SK-N-SH (cell line): ENCODE measurements around the gene BRWD1. TPM values are rescaled to one million over a fixed set of nuclear protein-coding genes. Genes with fewer than 3 reads are reported as not detected.

Experiments used
- CTCF ChIA-PET: fragments of 300-600, 350-600 bp; formaldehyde crosslinking; extraction: SDS; loops from one replicate; lab custom pipeline; 2021; lab: Yijun Ruan, JAX
- POLR2A ChIA-PET: fragments of 350-600 bp; sonication (Branson Sonifier 250); formaldehyde crosslinking; extraction: SDS; loops from one replicate; lab custom pipeline; 2020; ENCODE audit warnings: antibody characterized with exemption, inconsistent platforms; lab: Yijun Ruan, JAX
- DNase-seq: peaks from one replicate; pipeline ENCODE4 v3.0.0; 2012
- H2AFZ ChIP-seq: fragments of 200-600 bp; sonication (generic); 2 replicates; pipeline ENCODE4 v1.8.1; 2016; ENCODE audit warnings: antibody characterized with exemption, mild to moderate bottlenecking, low read depth
- H3F3A ChIP-seq: fragments of 200-600 bp; sonication (generic); replicated peaks from 2 replicates; pipeline ENCODE3; 2016; ENCODE audit warnings: antibody characterized with exemption, mild to moderate bottlenecking; ENCODE audit not compliant: insufficient read depth
- H3K27ac ChIP-seq, 2 experiments: fragments of 200-500 bp in 1 of 2; fragments of 200-600 bp in 1 of 2; sonication (Bioruptor generic) in 1 of 2; sonication (generic), shearing (Covaris generic) in 1 of 2; 2 replicates each; pipeline versions ENCODE4 v1.5.1 to v1.6.1; 2014 to 2016; ENCODE audit warnings: low read depth in 2 of 2, inconsistent platforms in 1 of 2, low read length in 1 of 2, mild to moderate bottlenecking in 1 of 2, mixed read lengths in 1 of 2
- H3K27me3 ChIP-seq: fragments of 200-600 bp; sonication (generic), shearing (Covaris generic); 2 replicates; pipeline ENCODE4 v1.6.1; 2016; ENCODE audit warnings: mixed run types; ENCODE audit not compliant: insufficient read depth
- H3K36me3 ChIP-seq, 2 experiments: fragments of 200-500 bp in 1 of 2; fragments of 200-600 bp in 1 of 2; sonication (Bioruptor generic) in 1 of 2; sonication (generic) in 1 of 2; replicated peaks in 1 of 2; 2 replicates each; pipeline versions ENCODE3 to v1.5.1; 2014 to 2016; ENCODE audit warnings: low read length in 1 of 2, mild to moderate bottlenecking in 1 of 2; ENCODE audit not compliant: insufficient read depth in 2 of 2, control insufficient read depth in 1 of 2
- H3K4me1 ChIP-seq, 2 experiments: fragments of 200-500 bp in 1 of 2; fragments of 200-600 bp in 1 of 2; sonication (Bioruptor generic) in 1 of 2; sonication (generic), shearing (Covaris generic) in 1 of 2; 2 replicates each; pipeline versions ENCODE4 v1.5.1 to v1.6.1; 2014 to 2016; ENCODE audit warnings: low read depth in 1 of 2, low read length in 1 of 2, mixed run types in 1 of 2; ENCODE audit not compliant: insufficient read depth in 2 of 2, control insufficient read depth in 1 of 2
- H3K4me2 ChIP-seq: fragments of 200-600 bp; sonication (generic), shearing (Covaris generic); 2 replicates; pipeline ENCODE4 v1.6.1; 2017; ENCODE audit warnings: mixed run types
- H3K4me3 ChIP-seq, 2 experiments: fragments of 200-500 bp in 1 of 2; fragments of 200-600 bp in 1 of 2; sonication (Bioruptor generic) in 1 of 2; sonication (generic), shearing (Covaris generic) in 1 of 2; 2 replicates each; pipeline versions ENCODE4 v1.5.1 to v1.8.1; 2014 to 2016; ENCODE audit warnings: low read depth in 2 of 2, inconsistent platforms in 1 of 2, low read length in 1 of 2, mild to moderate bottlenecking in 1 of 2, mixed read lengths in 1 of 2, moderate library complexity in 1 of 2
- H3K79me2 ChIP-seq: fragments of 200-600 bp; sonication (generic); 2 replicates; pipeline ENCODE4 v1.8.1; 2017; ENCODE audit warnings: mild to moderate bottlenecking; ENCODE audit not compliant: insufficient read depth
- H3K9ac ChIP-seq: fragments of 200-600 bp; sonication (generic); 2 replicates; pipeline ENCODE4 v1.6.1; 2017; ENCODE audit warnings: mixed run types
- H3K9me2 ChIP-seq: fragments of 200-600 bp; sonication (generic); 2 replicates; pipeline ENCODE4 v1.6.1; 2017; ENCODE audit warnings: mixed run types
- H3K9me3 ChIP-seq: fragments of 200-600 bp; sonication (generic); 2 replicates; pipeline ENCODE4 v1.6.1; 2017; ENCODE audit warnings: mixed run types, mild to moderate bottlenecking, moderate library complexity
- H4K20me1 ChIP-seq: fragments of 200-600 bp; sonication (generic); 2 replicates; pipeline ENCODE4 v1.6.1; 2017; ENCODE audit warnings: mild to moderate bottlenecking, mixed run types; ENCODE audit not compliant: insufficient read depth
- CHD2 ChIP-seq: fragments of 150-350 bp; IDR thresholded peaks from 2 replicates; pipeline ENCODE4 v1.6.1; 2018; ENCODE audit warnings: low read length; ENCODE audit not compliant: partially characterized antibody
- ELF1 ChIP-seq: IDR thresholded peaks from 2 replicates; pipeline ENCODE4 v1.4.0; 2012
- EP300 ChIP-seq, 2 experiments: IDR thresholded peaks; 2 replicates each; pipeline versions ENCODE4 v1.4.0 to v1.6.1; 2012; ENCODE audit warnings: borderline replicate concordance in 1 of 2, low read depth in 1 of 2, low read length in 1 of 2
- EZH2phosphoT487 ChIP-seq: fragments of 200-600 bp; sonication (generic); IDR thresholded peaks from 2 replicates; pipeline ENCODE4 v1.6.1; 2017; ENCODE audit warnings: low read depth, mixed run types, mild to moderate bottlenecking, antibody characterized with exemption, moderate library complexity, borderline replicate concordance
- FOSL2 ChIP-seq: IDR thresholded peaks from 2 replicates; pipeline ENCODE4 v1.4.0; 2012; ENCODE audit warnings: low read depth, mild to moderate bottlenecking, moderate library complexity, borderline replicate concordance
- FOXJ3 ChIP-seq: sonication (generic); formaldehyde crosslinking; IDR thresholded peaks from 2 replicates; pipeline ENCODE4 v1.5.1; 2020; ENCODE audit warnings: mild to moderate bottlenecking, missing genetic modification reagents
- FOXM1 ChIP-seq: IDR thresholded peaks from 2 replicates; pipeline ENCODE4 v1.4.0; 2012; ENCODE audit warnings: low read depth, mild to moderate bottlenecking
- GABPA ChIP-seq: IDR thresholded peaks from 2 replicates; pipeline ENCODE4 v1.4.0; 2012; ENCODE audit warnings: low read depth, mild to moderate bottlenecking
- GATA2 ChIP-seq: sonication (generic); formaldehyde crosslinking; IDR thresholded peaks from 2 replicates; pipeline ENCODE4 v1.5.0; 2020; ENCODE audit warnings: mild to moderate bottlenecking, missing genetic modification reagents
- IRF3 ChIP-seq: fragments of 150-350 bp; IDR thresholded peaks from 2 replicates; pipeline ENCODE4 v1.6.1; 2016; ENCODE audit warnings: mild to moderate bottlenecking, low read depth, low read length
- JUND ChIP-seq: IDR thresholded peaks from 2 replicates; pipeline ENCODE4 v1.4.0; 2012
- MEF2A ChIP-seq: IDR thresholded peaks from 2 replicates; pipeline ENCODE4 v1.4.0; 2012; ENCODE audit warnings: low read depth, borderline replicate concordance
- NFIC ChIP-seq: IDR thresholded peaks from 2 replicates; pipeline ENCODE4 v1.4.0; 2012; ENCODE audit warnings: borderline replicate concordance
- NRF1 ChIP-seq: IDR thresholded peaks from 2 replicates; pipeline ENCODE4 v1.6.1; 2012; ENCODE audit warnings: low read depth, mild to moderate bottlenecking, low read length
- PBX3 ChIP-seq: IDR thresholded peaks from 2 replicates; pipeline ENCODE4; 2012
- POLR2AphosphoS5 ChIP-seq: IDR thresholded peaks from 2 replicates; pipeline ENCODE4 v1.6.1; 2012; ENCODE audit warnings: low read depth, low read length
- RAD21 ChIP-seq: IDR thresholded peaks from 2 replicates; pipeline ENCODE4 v1.6.1; 2012; ENCODE audit warnings: mild to moderate bottlenecking, low read length
- RCOR1 ChIP-seq: fragments of 150-350 bp; IDR thresholded peaks from 2 replicates; pipeline ENCODE4 v1.6.1; 2017; ENCODE audit warnings: antibody characterized with exemption, low read length
- RXRA ChIP-seq: IDR thresholded peaks from 2 replicates; pipeline ENCODE4 v1.4.0; 2012; ENCODE audit warnings: low read depth, mild to moderate bottlenecking, borderline replicate concordance
- SMC3 ChIP-seq: IDR thresholded peaks from 2 replicates; pipeline ENCODE4 v1.6.1; 2012; ENCODE audit warnings: low read depth, low read length, improper control_type of control experiment
- TAF1 ChIP-seq: IDR thresholded peaks from 2 replicates; pipeline ENCODE4 v1.6.1; 2012; ENCODE audit warnings: low read depth, mild to moderate bottlenecking, low read length, moderate library complexity, borderline replicate concordance
- TCF12 ChIP-seq: IDR thresholded peaks from 2 replicates; pipeline ENCODE4 v1.4.0; 2012
- TEAD4 ChIP-seq: IDR thresholded peaks from 2 replicates; pipeline ENCODE4 v1.4.0; 2012; ENCODE audit warnings: mild to moderate bottlenecking, borderline replicate concordance; ENCODE audit not compliant: insufficient read depth
- USF1 ChIP-seq: IDR thresholded peaks from 2 replicates; pipeline ENCODE4 v1.4.0; 2012; ENCODE audit warnings: low read depth, borderline replicate concordance
- YY1 ChIP-seq: IDR thresholded peaks from 2 replicates; pipeline ENCODE4 v1.4.0; 2012; ENCODE audit warnings: low read depth, mild to moderate bottlenecking
- WGBS: methylation state at CpG from one replicate; pipeline ENCODE4 v1.1.6; 2017; ENCODE audit warnings: low lambda C conversion rate; 5-methylcytosine and 5-hydroxymethylcytosine counted together
- polyA plus RNA-seq, 3 experiments: library from polyadenylated mRNA; depleted of rRNA; stranded (reverse); fragments of >200 nt; gene quantifications; 2 replicates each; pipeline ENCODE4 v1.2.3, GENCODE V29; 2012

Gene BRWD1
- polyA plus RNA-seq, 1 of the 3 experiments (the other 2 are of a cell fraction) = 7.9 TPM

- ChIA-PET CTCF (interaction anchor here (2.7 kb wide), 1 partner anchor 13 kb away, joined by 13 read pairs; no protein-coding TSS in a partner anchor), POLR2A (no interaction called here)
- Histone ChIP-seq H2AFZ (no peak overlapping the region), H3K27me3 (no peaks in the 10 kb centered on the region), H4K20me1 (no peaks in the 10 kb centered on the region), H3K4me2 (no peak overlapping the region), H3F3A (no peaks in the 10 kb centered on the region), H3K36me3 (no peaks in the 10 kb centered on the region), H3K9me3 (no peaks in the 10 kb centered on the region), H3K9me2 (no peaks in the 10 kb centered on the region), H3K79me2 (no peaks in the 10 kb centered on the region), H3K4me1 (no peaks in the 10 kb centered on the region), H3K9ac (no peak overlapping the region), H3K4me3 (no peak overlapping the region), H3K27ac (no peak overlapping the region)
- no peak for TF ChIP-seq FOXJ3 (CRISPR knock-in tag)
- no peak for TF ChIP-seq GABPA
- no peak for TF ChIP-seq POLR2AphosphoS5
- TF ChIP-seq CHD2 = no peak
- no peak for TF ChIP-seq EZH2phosphoT487
- no peak for TF ChIP-seq PBX3
- TF ChIP-seq ELF1 = no peak
- no peak for TF ChIP-seq SMC3
- TF ChIP-seq FOSL2 = no peak
- no peak for TF ChIP-seq NRF1
- no peak for TF ChIP-seq YY1
- TF ChIP-seq EP300 (IDR thresholded peaks at IDR 0.05; ENCODE audit: borderline replicate concordance in 1 of 2, low read depth in 1 of 2, low read length in 1 of 2) = no peak
- no peak for TF ChIP-seq USF1
- TF ChIP-seq RXRA = no peak
- TF ChIP-seq FOXM1 = no peak
- TF ChIP-seq RCOR1 = no peak
- TF ChIP-seq TAF1 = no peak
- no peak for TF ChIP-seq TEAD4
- no peak for TF ChIP-seq TCF12
- no peak for TF ChIP-seq NFIC
- DNase-seq = no peak
Measured at GRCh38 chr21:39150877-39151276, 162.6 kb downstream of the BRWD1 start.

- WGBS = 72% methylated on average over 6 of the region's 6 CpGs
- POLR2A ChIA-PET = no interaction called here
Measured at GRCh38 chr21:39150316-39150715, 163.1 kb downstream of the BRWD1 start.

More at GRCh38 chr21:39150316-39150715, 163.1 kb downstream of the BRWD1 start:
- Histone ChIP-seq H3K4me1 (no peaks in the 10 kb centered on the region), H3K27me3 (no peaks in the 10 kb centered on the region), H3K9ac (no peak overlapping the region), H3K9me2 (no peaks in the 10 kb centered on the region), H2AFZ (no peak overlapping the region), H3F3A (no peaks in the 10 kb centered on the region), H3K36me3 (no peaks in the 10 kb centered on the region), H3K27ac (no peak overlapping the region), H4K20me1 (no peaks in the 10 kb centered on the region), H3K9me3 (no peaks in the 10 kb centered on the region), H3K79me2 (no peaks in the 10 kb centered on the region), H3K4me2 (no peak overlapping the region), H3K4me3 (no peak overlapping the region)
- CTCF ChIA-PET = interaction anchor here (2.7 kb wide), 1 partner anchor 13 kb away, joined by 13 read pairs; no protein-coding TSS in a partner anchor
- DNase-seq = no peak
- TF ChIP-seq TAF1 (no peak), NRF1 (no peak), SMC3 (no peak), MEF2A (no peak), IRF3 (no peak), ELF1 (no peak), FOXM1 (no peak), GATA2 (CRISPR knock-in tag) (no peak), TCF12 (no peak), RXRA (no peak), RAD21 (no peak), FOSL2 (no peak), USF1 (no peak), JUND (no peak)
